ENCODE results near the gene SNAPC4. TPM values are rescaled to one million over a fixed set of nuclear protein-coding genes. Genes with fewer than 3 reads are reported as not detected.

Gene SNAPC4
- total RNA-seq, 1 donor from 2014 or later = 3.7 TPM

Other genes with a start within 250 kb of the SNAPC4 start
- gene LHX3, start 195.0 kb downstream of the SNAPC4 start, total RNA-seq = not detected in 2 replicates
- gene QSOX2, start 154.4 kb downstream of the SNAPC4 start, total RNA-seq = 10.6 and 12.1 TPM in 2 replicates
- not detected in 2 replicates for gene CCDC187, start 96.1 kb downstream of the SNAPC4 start, total RNA-seq
- gene GPSM1, start 72.6 kb downstream of the SNAPC4 start, total RNA-seq = 12.3 and 13.4 TPM in 2 replicates
- 14.5 and 17.4 TPM in 2 replicates for gene DNLZ, start 36.4 kb downstream of the SNAPC4 start, total RNA-seq
- gene CARD9, start 26.5 kb downstream of the SNAPC4 start, total RNA-seq = 0.51 and 0.53 TPM in 2 replicates
- gene ENTR1, start 10.4 kb upstream of the SNAPC4 start, total RNA-seq = 48.9 and 89.0 TPM in 2 replicates
- gene PMPCA, start 10.5 kb upstream of the SNAPC4 start, total RNA-seq = 39.2 and 43.2 TPM in 2 replicates
- gene INPP5E, start 39.7 kb upstream of the SNAPC4 start, total RNA-seq = 2.4 and 3.1 TPM in 2 replicates
- gene SEC16A, start 82.9 kb upstream of the SNAPC4 start, total RNA-seq = 13.7 and 20.5 TPM in 2 replicates
- 70.0 and 90.4 TPM in 2 replicates for gene NOTCH1, start 145.9 kb upstream of the SNAPC4 start, total RNA-seq

Measured in bronchial epithelial cell (primary cell).